Epithelial cell of proximal tubule (primary cell): ENCODE data around the gene FHIT. TPM values are rescaled to one million over a fixed set of nuclear protein-coding genes. Genes with fewer than 3 reads are reported as not detected.
"Not testable (repeated sequence)": the region's sequence is repeated elsewhere in the genome, so short reads cannot be mapped to it uniquely, and the experiment has no call there.

Experiments
- DNase-seq: peaks from one replicate; pipeline ENCODE4 v3.0.0-alpha.2; 2011; ENCODE audit warnings: low read depth
- H3K4me3 ChIP-seq: 2 replicates; pipeline ENCODE4 v1.5.1; 2011; ENCODE audit warnings: low read depth, mild to moderate bottlenecking, low read length
- total RNA-seq: library from RNA; depleted of rRNA; stranded (reverse); fragments of >200 nt; gene quantifications from 2 replicates; pipeline ENCODE4 v1.2.3, GENCODE V29; 2015
- TF ChIP-seq, protein P1 (sequence below): conservative IDR thresholded peaks from 2 replicates; pipeline ENCODE4 v1.5.1; 2012; ENCODE audit warnings: low read depth, mild to moderate bottlenecking, low read length

The FHIT gene
- total RNA-seq, 1 donor from 2014 or later, result 3.7 TPM

GRCh38 chr3:61222467-61222866, 28.8 kb downstream of the FHIT start:
- no peak overlapping the region for H3K4me3 ChIP-seq
- DNase-seq, result no peak
- TF ChIP-seq, protein P1, sequence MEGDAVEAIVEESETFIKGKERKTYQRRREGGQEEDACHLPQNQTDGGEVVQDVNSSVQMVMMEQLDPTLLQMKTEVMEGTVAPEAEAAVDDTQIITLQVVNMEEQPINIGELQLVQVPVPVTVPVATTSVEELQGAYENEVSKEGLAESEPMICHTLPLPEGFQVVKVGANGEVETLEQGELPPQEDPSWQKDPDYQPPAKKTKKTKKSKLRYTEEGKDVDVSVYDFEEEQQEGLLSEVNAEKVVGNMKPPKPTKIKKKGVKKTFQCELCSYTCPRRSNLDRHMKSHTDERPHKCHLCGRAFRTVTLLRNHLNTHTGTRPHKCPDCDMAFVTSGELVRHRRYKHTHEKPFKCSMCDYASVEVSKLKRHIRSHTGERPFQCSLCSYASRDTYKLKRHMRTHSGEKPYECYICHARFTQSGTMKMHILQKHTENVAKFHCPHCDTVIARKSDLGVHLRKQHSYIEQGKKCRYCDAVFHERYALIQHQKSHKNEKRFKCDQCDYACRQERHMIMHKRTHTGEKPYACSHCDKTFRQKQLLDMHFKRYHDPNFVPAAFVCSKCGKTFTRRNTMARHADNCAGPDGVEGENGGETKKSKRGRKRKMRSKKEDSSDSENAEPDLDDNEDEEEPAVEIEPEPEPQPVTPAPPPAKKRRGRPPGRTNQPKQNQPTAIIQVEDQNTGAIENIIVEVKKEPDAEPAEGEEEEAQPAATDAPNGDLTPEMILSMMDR, result no peak

DNA sequence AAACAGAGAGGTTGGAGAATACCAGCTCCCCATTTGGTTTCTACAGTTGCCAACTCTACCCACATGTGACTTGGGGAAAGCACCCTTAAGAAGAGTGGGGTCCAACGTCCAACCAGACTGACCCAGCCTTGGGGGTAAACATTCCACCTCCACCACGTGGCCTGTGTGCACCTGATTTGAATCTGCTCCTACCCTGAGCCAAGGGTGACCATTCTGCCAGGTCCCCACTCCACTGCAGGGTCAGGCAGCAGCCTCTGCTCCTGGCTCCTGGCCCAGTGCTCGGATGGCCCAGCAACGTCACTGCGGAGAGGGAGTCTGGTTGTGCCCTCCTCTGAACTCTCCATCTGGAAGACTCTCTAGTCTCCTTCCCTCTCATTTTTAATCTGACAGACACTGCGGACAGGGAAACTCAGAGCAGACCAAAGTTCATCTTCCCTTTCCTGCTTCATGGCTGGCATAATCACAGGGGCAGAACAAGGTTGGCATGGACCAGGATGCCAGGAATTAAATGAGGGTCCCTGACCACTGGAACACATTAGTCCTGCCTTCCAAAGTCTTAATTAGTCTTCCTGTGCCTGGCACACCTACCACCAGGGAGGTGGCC, 29.4 kb downstream of the FHIT start:
- TF ChIP-seq, protein P1, result no peak
- no peak overlapping the region for H3K4me3 ChIP-seq
- DNase-seq, result no peak

GRCh38 chr3:61218504-61218903, 32.7 kb downstream of the FHIT start:
- DNase-seq, result no peak

DNA sequence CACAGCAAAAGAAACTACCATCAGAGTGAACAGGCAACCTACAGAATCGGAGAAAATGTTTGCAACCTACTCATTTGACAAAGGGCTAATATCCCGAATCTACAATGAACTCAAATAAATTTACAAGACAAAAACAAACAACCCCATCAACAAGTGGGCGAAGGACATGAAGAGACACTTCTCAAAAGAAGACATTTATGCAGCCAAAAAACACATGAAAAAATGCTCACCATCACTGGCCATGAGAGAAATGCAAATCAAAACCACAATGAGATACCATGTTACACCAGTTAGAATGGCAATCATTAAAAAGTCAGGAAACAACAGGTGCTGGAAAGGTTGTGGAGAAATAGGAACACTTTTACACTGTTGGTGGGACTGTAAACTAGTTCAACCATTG, 35.1 kb downstream of the FHIT start:
- not testable (repeated sequence) for DNase-seq, H3K4me3 ChIP-seq

More at GRCh38 chr3:61218504-61218903, 32.7 kb downstream of the FHIT start:
- no peak overlapping the region for H3K4me3 ChIP-seq
- TF ChIP-seq, protein P1, result no peak

DNA sequence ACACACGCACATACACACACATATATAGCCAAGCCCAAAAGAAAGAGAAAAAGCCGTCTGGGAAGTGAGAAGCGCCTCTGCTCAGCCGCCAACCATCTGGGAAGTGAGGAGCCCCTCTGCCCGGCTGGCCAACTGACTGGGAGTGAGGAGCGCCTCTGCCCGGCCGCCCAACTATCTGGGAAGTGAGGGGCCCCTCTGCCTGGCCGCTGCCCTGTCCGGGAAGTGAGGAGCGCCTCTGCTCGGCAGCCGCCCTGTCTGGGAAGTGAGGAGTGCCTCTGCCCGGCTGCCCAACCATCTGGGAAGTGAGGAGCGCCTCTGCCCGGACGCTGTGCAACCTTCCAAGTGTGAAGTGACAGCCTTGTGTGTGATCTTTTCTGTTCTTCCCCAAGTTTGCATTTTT, 49.2 kb downstream of the FHIT start:
- TF ChIP-seq, protein P1, result no peak
- no peak for DNase-seq
- H3K4me3 ChIP-seq, result no peak overlapping the region

DNA sequence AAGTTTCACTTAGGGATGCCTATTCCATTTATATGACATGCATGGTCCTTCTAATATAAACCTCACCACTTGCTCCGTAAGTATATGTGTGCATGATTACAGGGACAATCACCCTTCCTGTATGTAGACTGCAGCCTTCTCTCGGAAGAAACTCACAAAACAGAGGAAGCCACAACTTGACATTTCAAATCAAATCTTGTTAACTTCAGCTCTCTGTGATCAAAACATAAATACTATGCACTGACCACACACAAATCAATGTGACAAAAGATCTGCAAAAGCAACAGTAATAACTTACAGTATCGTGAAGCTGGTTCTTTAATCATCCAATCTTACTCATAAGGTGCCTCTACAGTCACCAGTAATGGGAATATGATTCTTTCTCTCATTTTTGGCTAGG, 50.2 kb downstream of the FHIT start:
- DNase-seq, result no peak
- no peak overlapping the region for H3K4me3 ChIP-seq
- TF ChIP-seq, protein P1, result no peak

DNA sequence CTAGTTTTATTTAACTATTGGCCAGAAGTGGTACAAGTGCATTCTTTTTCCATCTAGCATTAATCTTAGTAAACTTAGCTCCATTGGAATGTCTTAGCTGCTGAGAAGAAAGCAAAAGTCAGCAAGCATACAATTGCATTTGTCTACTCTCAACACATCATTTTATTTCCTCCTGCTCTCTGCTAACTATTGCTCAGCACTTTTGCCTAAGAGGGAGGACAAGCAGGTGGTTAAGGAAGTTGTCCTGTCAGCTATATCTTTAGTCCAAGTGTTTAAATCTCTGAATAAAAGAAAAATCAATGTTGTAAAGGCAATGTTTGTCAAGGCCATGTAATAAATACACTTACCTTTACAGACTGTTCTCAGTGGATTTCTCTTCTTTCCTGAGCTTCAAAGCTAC, 51.0 kb downstream of the FHIT start:
- no peak for DNase-seq
- TF ChIP-seq, protein P1, result no peak
- no peak overlapping the region for H3K4me3 ChIP-seq
